ENCODE measurements around the gene HAPSTR1. TPM values are rescaled to one million over a fixed set of nuclear protein-coding genes. Genes with fewer than 3 reads are reported as not detected.

The HAPSTR1 gene
- total and polyA plus RNA-seq, 2 of the 8 experiments (the other 6 are each of a cell fraction or from before 2014, with no cell fraction given): 11.9 to 66.1 TPM

DNA sequence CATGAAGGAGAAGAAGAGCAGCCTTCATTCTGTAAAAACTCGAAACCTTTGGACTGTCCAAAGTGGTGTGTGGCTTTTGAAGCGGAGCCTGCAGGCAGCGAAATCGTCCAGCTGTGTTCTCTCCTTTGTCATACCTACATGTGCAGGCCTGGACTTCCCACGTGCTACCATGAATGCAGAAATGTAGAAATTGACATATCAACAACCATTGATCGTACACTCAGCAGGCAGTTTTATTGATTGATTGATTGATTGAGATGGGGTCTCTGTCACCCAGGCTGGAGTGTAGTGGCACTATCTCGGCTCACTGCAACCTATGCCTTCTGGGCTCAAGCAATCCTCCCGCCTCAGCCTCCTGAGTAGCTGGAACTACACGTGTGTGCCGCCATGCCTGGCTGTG, 2.6 kb upstream of the HAPSTR1 start:
- peaks cover 13% of the 10 kb centered on the region for H3K23me2 ChIP-seq (ENCODE audit: low read depth, low read length)
- no peak overlapping the region for H3K56ac ChIP-seq (replicated peaks; ENCODE audit: insufficient read length, low read depth, low read length)
- H4K20me1 ChIP-seq (replicated peaks in 1 of 2; ENCODE audit: control insufficient read depth in 1 of 2, insufficient read depth in 2 of 2, low read length in 2 of 2): peaks cover under 1 to 3% of the 10 kb centered on the region in 2 experiments
- H2BK20ac ChIP-seq (ENCODE audit: low read length): no peak overlapping the region
- H3K36me3 ChIP-seq (ENCODE audit: control insufficient read depth in 2 of 4, insufficient read depth in 4 of 4, low read length in 3 of 4): peaks cover 0 to 9% (median 2%) of the 10 kb centered on the region in 4 experiments; a peak in 2 of 8 replicates
- no peak overlapping the region for H4K91ac ChIP-seq (replicated peaks; ENCODE audit: insufficient read length, low read length)
- no peak overlapping the region for H2BK5ac ChIP-seq (ENCODE audit: low read depth, low read length)
- TF ChIP-seq HDAC2 (IDR thresholded peaks at IDR 0.05; ENCODE audit: borderline replicate concordance in 1 of 2, low read depth in 2 of 2, low read length in 2 of 2) (no peak), CHD1 (IDR thresholded peaks at IDR 0.05; ENCODE audit: low read depth, low read length) (no peak)
- no peak for DNase-seq (ENCODE audit: low read depth in 1 of 2, low spot score in 2 of 2)
- H3K23ac ChIP-seq (ENCODE audit: insufficient read length): no peak overlapping the region
- no peak overlapping the region for H4K8ac ChIP-seq (ENCODE audit: extremely low read depth, insufficient read depth, low read length)
- H3K4ac ChIP-seq (replicated peaks; ENCODE audit: insufficient read length, low read depth, low read length): no peak overlapping the region
- no peaks in the 10 kb centered on the region for H3K9me3 ChIP-seq (ENCODE audit: insufficient read depth in 2 of 2, low read depth in 1 of 2, low read length in 1 of 2)
- no peak overlapping the region for H3K4me3 ChIP-seq (ENCODE audit: extremely low read depth in 1 of 4, insufficient read depth in 2 of 4, low read depth in 3 of 4, low read length in 4 of 4)
- H2AFZ ChIP-seq (ENCODE audit: low read length): no peak overlapping the region
- no peak overlapping the region for H3K27ac ChIP-seq (ENCODE audit: low read depth, low read length)
- no peaks in the 10 kb centered on the region; the same call in 1 of the 2 replicates for H3K79me1 ChIP-seq (ENCODE audit: low read depth, low read length)
- no peak for FAIRE-seq
- no peak overlapping the region for H3K14ac ChIP-seq (ENCODE audit: insufficient read length)
- ChIA-PET POLR2A (ENCODE audit: partially characterized antibody) (interaction anchor here (2.1 to 5.6 kb wide), 2 partner anchors 10 to 23 kb away, joined by 16 to 51 read pairs; no protein-coding TSS in a partner anchor), CTCF (ENCODE audit: partially characterized antibody) (no interaction called here)
- H3K4me2 ChIP-seq (ENCODE audit: insufficient read depth in 1 of 2, low read depth in 2 of 2, low read length in 2 of 2): no peak overlapping the region
- H3K4me1 ChIP-seq (replicated peaks in 1 of 4; ENCODE audit: control insufficient read depth in 3 of 4, insufficient read depth in 4 of 4, low read length in 3 of 4): peaks cover 0 to 6% (median under 1%) of the 10 kb centered on the region in 4 experiments; a peak in 3 of 7 replicates
- peaks cover 15 to 19% of the 10 kb centered on the region in 2 experiments for H3K79me2 ChIP-seq (ENCODE audit: control insufficient read depth in 1 of 2, insufficient read depth in 2 of 2, low read length in 2 of 2)
- no peak overlapping the region for H2BK15ac ChIP-seq (ENCODE audit: low read length)
- no peak overlapping the region for H2BK12ac ChIP-seq (ENCODE audit: low read depth, low read length)
- H2AK5ac ChIP-seq (ENCODE audit: low read depth, low read length): no peak overlapping the region
- no peak overlapping the region for H3K9ac ChIP-seq (replicated peaks in 1 of 4; ENCODE audit: extremely low read depth in 1 of 4, low read depth in 3 of 4, low read length in 3 of 4)
- H3K18ac ChIP-seq (ENCODE audit: extremely low read depth, low read length): no peak overlapping the region
- no peak overlapping the region for H2BK120ac ChIP-seq (replicated peaks; ENCODE audit: low read depth, low read length)
- no peaks in the 10 kb centered on the region for H3K27me3 ChIP-seq (replicated peaks in 1 of 4; ENCODE audit: control insufficient read depth in 3 of 4, extremely low read depth in 1 of 4, insufficient read depth in 3 of 4, low read length in 3 of 4)
- no peak overlapping the region for H4K5ac ChIP-seq (ENCODE audit: insufficient read length, low read depth, low read length)
- 85% methylated on average over 10 of the region's 10 CpGs; no CpG with 5 or more reads in 1 of the 2 experiments for WGBS, 2 experiments (ENCODE audit: extremely low coverage in 1 of 2, insufficient coverage in 1 of 2, insufficient read length in 1 of 2, insufficient replicate concordance in 2 of 2, low coverage in 1 of 2, low lambda C conversion rate in 2 of 2, missing lambda C conversion rate in 1 of 2)

Data from H1 (cell line).